Left ventricle myocardium inferior (tissue), 1 donor: Measurements from ENCODE around the gene SNU13. TPM values are rescaled to one million over a fixed set of nuclear protein-coding genes. Genes with fewer than 3 reads are reported as not detected.

Experiments
- DNase-seq: peaks from one replicate; pipeline ENCODE4 v3.0.0-alpha.2; 2020
- H3K27ac ChIP-seq: fragments of 200-600 bp; replicated peaks from 2 replicates; pipeline ENCODE4 v1.8.0; 2021
- H3K27me3 ChIP-seq: fragments of 200-600 bp; 2 replicates; pipeline ENCODE4 v1.8.0; 2021; ENCODE audit warnings: low read depth
- H3K36me3 ChIP-seq: fragments of 200-600 bp; 2 replicates; pipeline ENCODE4 v1.8.0; 2021
- H3K4me1 ChIP-seq: fragments of 200-600 bp; 2 replicates; pipeline ENCODE4 v1.8.0; 2021
- H3K4me3 ChIP-seq: fragments of 200-600 bp; 2 replicates; pipeline ENCODE4 v1.8.0; 2021; ENCODE audit warnings: mild to moderate bottlenecking, moderate library complexity
- H3K9me3 ChIP-seq: fragments of 200-600 bp; replicated peaks from 2 replicates; pipeline ENCODE4 v1.8.0; 2021
- CTCF ChIP-seq: fragments of 200-600 bp; IDR thresholded peaks from 2 replicates; pipeline ENCODE4 v1.8.0; 2021; ENCODE audit warnings: antibody characterized with exemption, mild to moderate bottlenecking, borderline replicate concordance
- intact Hi-C: fragments of 100-400 bp; cut with micrococcal nuclease; formaldehyde crosslinking; loops from one replicate; pipeline ENCODE4 v1.11.0; 2022
- total RNA-seq: library from RNA; stranded (reverse); fragmentation: NEBNext Ultra II Directional; extraction: Animal tissue kit (Norgen Biotek cat#: 25700); gene quantifications from one replicate; pipeline ENCODE4 v1.2.1, GENCODE V29; 2021
- donor health status: DM: no; HTN: yes; CAD: no; lungs with severe emphysema.

Gene SNU13
- total RNA-seq, 1 donor from 2014 or later: 197 TPM

- Histone ChIP-seq H3K36me3 (peaks cover 98% of the 10 kb centered on the region), H3K27me3 (no peaks in the 10 kb centered on the region)
- intact Hi-C loops: no loop called here
Observed at GRCh38 chr22:41650821-41651220, 37.8 kb downstream of the SNU13 start.

GRCh38 chr22:41650229-41650628, 38.4 kb downstream of the SNU13 start:
- H3K27me3 ChIP-seq: no peaks in the 10 kb centered on the region

More at GRCh38 chr22:41650821-41651220, 37.8 kb downstream of the SNU13 start:
- no peak for TF ChIP-seq CTCF
- DNase-seq: no peak
- Histone ChIP-seq H3K9me3 (no peaks in the 10 kb centered on the region), H3K4me1 (peaks cover 19% of the 10 kb centered on the region), H3K4me3 (no peak overlapping the region), H3K27ac (no peak overlapping the region)

GRCh38 chr22:41648432-41648831, 40.2 kb downstream of the SNU13 start:
- no peak for TF ChIP-seq CTCF
- Histone ChIP-seq H3K4me1 (peaks cover 11% of the 10 kb centered on the region), H3K36me3 (peaks cover 96% of the 10 kb centered on the region), H3K4me3 (no peak overlapping the region), H3K9me3 (no peaks in the 10 kb centered on the region), H3K27ac (no peak overlapping the region), H3K27me3 (no peaks in the 10 kb centered on the region)
- no peak for DNase-seq
- intact Hi-C loops: no loop called here

More at GRCh38 chr22:41650229-41650628, 38.4 kb downstream of the SNU13 start:
- Histone ChIP-seq H3K4me3 (no peak overlapping the region), H3K36me3 (peaks cover 98% of the 10 kb centered on the region), H3K27ac (no peak overlapping the region), H3K4me1 (peaks cover 16% of the 10 kb centered on the region), H3K9me3 (no peaks in the 10 kb centered on the region)
- TF ChIP-seq CTCF: no peak
- no peak for DNase-seq
- intact Hi-C loops: no loop called here

- Histone ChIP-seq H3K4me3 (no peak overlapping the region), H3K4me1 (peaks cover 11% of the 10 kb centered on the region), H3K27me3 (no peaks in the 10 kb centered on the region), H3K36me3 (peaks cover 96% of the 10 kb centered on the region), H3K27ac (no peak overlapping the region), H3K9me3 (no peaks in the 10 kb centered on the region)
- no peak for DNase-seq
- no peak for TF ChIP-seq CTCF
- intact Hi-C loops: no loop called here
Observed at GRCh38 chr22:41647771-41648170, 40.9 kb downstream of the SNU13 start.

- H3K36me3 ChIP-seq: peaks cover 97% of the 10 kb centered on the region
- H3K4me1 ChIP-seq: peaks cover 24% of the 10 kb centered on the region
- no peak for DNase-seq
- TF ChIP-seq CTCF: no peak
- intact Hi-C loops: no loop called here
- H3K4me3 ChIP-seq: no peak overlapping the region
- no peak overlapping the region for H3K27ac ChIP-seq
- no peaks in the 10 kb centered on the region for H3K9me3 ChIP-seq
- H3K27me3 ChIP-seq: no peaks in the 10 kb centered on the region
Observed at GRCh38 chr22:41642331-41643110, 46.1 kb downstream of the SNU13 start.
